Measurements from ENCODE around the gene SCN8A. TPM values are rescaled to one million over a fixed set of nuclear protein-coding genes. Genes with fewer than 3 reads are reported as not detected.
"Not testable (repeated sequence)": the region's sequence is repeated elsewhere in the genome, so short reads cannot be mapped to it uniquely, and the experiment has no call there.

The SCN8A gene
- total and polyA plus RNA-seq, 4 donors, result 11.4 to 80.2 (median 19.2) TPM

DNA sequence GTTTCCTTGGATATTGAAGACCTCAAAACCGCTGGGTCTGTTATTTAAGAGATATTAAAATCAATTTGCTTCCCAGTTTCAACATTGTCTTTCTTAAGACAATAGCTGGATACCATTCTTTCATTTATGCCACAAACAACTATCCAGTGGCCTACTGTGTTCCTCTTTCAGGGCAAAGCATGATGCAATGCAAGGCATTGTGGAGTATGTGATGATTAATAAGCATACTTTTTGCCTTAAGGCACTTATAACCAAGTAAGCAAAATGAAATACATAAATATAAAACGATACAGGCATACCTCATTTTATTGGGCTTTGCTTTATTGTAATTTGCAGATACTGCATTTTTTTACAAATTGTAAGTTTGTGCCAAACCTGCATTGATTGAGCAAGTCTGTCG is 45.5 kb downstream of the SCN8A start:
- no CpG with 5 or more reads among the region's 3 CpGs for WGBS (ENCODE audit: insufficient coverage)
- H3K36me3 ChIP-seq (ENCODE audit: control insufficient read depth, insufficient read depth, low read length), result no peaks in the 10 kb centered on the region
- no peaks in the 10 kb centered on the region for H3K27me3 ChIP-seq (ENCODE audit: control insufficient read depth, insufficient read depth, low read length)
- no peaks in the 10 kb centered on the region for H3K4me1 ChIP-seq (ENCODE audit: control insufficient read depth, insufficient read depth, low read length)
- no peak overlapping the region for H3K27ac ChIP-seq (ENCODE audit: low read depth, low read length)
- H3K9me3 ChIP-seq (ENCODE audit: control insufficient read depth, insufficient read depth, low read length), result peaks cover 4% of the 10 kb centered on the region
- DNase-seq (ENCODE audit: low read depth in 4 of 6, low spot score in 6 of 6), result no peak
- no peak overlapping the region for H3K4me3 ChIP-seq (ENCODE audit: low read depth, low read length)

DNA sequence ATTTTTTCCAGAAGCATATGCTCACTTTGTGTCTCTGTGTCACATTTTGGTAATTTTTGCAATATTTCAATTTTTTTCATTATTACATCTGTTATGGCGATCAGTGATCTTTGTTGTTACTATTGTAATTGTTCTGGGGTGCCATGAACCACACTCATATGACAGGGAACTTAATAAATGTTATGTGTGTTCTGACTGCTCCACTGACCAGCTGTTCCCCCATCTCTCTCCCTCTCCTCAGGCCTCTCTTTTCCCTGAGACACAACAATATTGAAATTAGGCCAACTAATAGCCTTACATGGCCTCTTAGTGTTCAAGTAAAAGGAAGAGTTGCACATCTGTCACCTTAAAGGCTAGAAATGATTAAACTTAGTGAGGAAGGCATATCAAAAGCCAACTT is 46.0 kb downstream of the SCN8A start:
- no peaks in the 10 kb centered on the region for H3K27me3 ChIP-seq (ENCODE audit: control insufficient read depth, insufficient read depth, low read length)
- DNase-seq (ENCODE audit: low read depth in 4 of 6, low spot score in 6 of 6), result no peak
- peaks cover 4% of the 10 kb centered on the region for H3K9me3 ChIP-seq (ENCODE audit: control insufficient read depth, insufficient read depth, low read length)
- no peaks in the 10 kb centered on the region for H3K4me1 ChIP-seq (ENCODE audit: control insufficient read depth, insufficient read depth, low read length)
- H3K27ac ChIP-seq (ENCODE audit: low read depth, low read length), result no peak overlapping the region
- H3K4me3 ChIP-seq (ENCODE audit: low read depth, low read length), result no peak overlapping the region
- no CpG with 5 or more reads among the region's 1 CpG for WGBS (ENCODE audit: insufficient coverage)
- no peaks in the 10 kb centered on the region for H3K36me3 ChIP-seq (ENCODE audit: control insufficient read depth, insufficient read depth, low read length)

DNA sequence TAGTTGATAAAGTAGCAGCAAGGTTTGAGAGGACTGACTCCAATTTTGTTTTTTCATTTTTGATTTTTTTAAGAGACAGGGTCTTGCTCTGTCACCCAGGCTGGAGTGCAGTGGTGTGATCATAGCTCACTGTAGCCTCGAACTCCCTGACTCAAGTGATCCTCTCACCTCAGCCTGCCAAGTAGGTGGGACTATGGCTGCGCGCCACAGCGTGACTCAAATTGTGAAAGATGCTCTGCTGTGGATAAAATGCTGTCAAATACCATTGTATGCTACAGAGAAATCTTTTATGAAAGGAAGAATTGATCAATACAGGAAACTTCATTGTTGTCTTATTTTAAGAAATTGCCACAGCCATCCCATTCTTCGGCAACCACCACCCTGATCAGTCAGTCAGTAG is 48.3 kb downstream of the SCN8A start:
- DNase-seq (ENCODE audit: low read depth in 4 of 6, low spot score in 6 of 6), result no peak
- H3K9me3 ChIP-seq (ENCODE audit: control insufficient read depth, insufficient read depth, low read length), result peaks cover 4% of the 10 kb centered on the region
- no peaks in the 10 kb centered on the region for H3K36me3 ChIP-seq (ENCODE audit: control insufficient read depth, insufficient read depth, low read length)
- WGBS (ENCODE audit: insufficient coverage), result 100% methylated on average over 1 of the region's 5 CpGs
- no peaks in the 10 kb centered on the region for H3K4me1 ChIP-seq (ENCODE audit: control insufficient read depth, insufficient read depth, low read length)
- no peak overlapping the region for H3K4me3 ChIP-seq (ENCODE audit: low read depth, low read length)
- no peaks in the 10 kb centered on the region for H3K27me3 ChIP-seq (ENCODE audit: control insufficient read depth, insufficient read depth, low read length)
- H3K27ac ChIP-seq (ENCODE audit: low read depth, low read length), result no peak overlapping the region

DNA sequence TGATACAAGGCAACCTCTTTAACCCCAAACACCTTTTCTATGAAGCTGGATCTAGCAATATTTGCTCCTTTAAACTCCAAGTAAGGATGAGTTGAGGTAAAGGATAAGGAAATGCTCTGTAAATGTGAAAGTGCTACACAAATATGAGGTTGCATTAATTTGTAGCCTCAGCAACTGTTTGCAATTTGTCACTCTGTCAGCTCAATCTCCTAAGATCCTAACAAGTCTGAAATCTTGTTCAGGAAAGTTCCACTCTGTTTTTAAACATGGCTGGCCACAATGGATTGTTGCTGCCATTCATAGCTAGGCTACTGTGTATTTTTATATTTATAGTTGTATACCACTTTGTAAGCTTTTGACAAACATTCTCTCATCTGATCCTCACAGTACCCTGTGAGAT is 51.3 kb downstream of the SCN8A start:
- Histone ChIP-seq H3K4me3 (ENCODE audit: low read depth, low read length) (no peak overlapping the region), H3K27ac (ENCODE audit: low read depth, low read length) (no peak overlapping the region), H3K36me3 (ENCODE audit: control insufficient read depth, insufficient read depth, low read length) (no peaks in the 10 kb centered on the region), H3K27me3 (ENCODE audit: control insufficient read depth, insufficient read depth, low read length) (no peaks in the 10 kb centered on the region), H3K4me1 (ENCODE audit: control insufficient read depth, insufficient read depth, low read length) (no peaks in the 10 kb centered on the region), H3K9me3 (ENCODE audit: control insufficient read depth, insufficient read depth, low read length) (peaks cover 2% of the 10 kb centered on the region)
- DNase-seq (ENCODE audit: low read depth in 4 of 6, low spot score in 6 of 6), result no peak

DNA sequence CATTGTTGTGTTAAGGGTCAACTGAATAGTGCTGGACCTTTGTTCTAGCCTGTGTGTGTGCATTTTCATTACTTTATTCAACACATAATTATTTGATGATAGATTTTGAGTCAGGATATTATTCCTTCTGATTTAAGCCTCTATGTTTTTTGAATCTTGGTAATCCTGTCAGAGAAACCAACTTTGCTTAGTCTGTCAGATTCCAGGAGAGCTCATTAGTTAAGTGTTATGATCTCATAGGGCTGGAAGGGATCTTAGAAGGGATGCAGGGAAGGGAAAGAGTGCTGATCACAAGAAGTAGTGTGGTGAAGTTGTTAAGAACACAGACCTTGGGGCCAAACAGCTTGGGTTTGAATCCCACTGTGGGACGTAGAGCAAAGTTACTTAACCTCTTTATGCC is 52.9 kb downstream of the SCN8A start:
- Histone ChIP-seq H3K4me3 (ENCODE audit: low read depth, low read length) (no peak overlapping the region), H3K27me3 (ENCODE audit: control insufficient read depth, insufficient read depth, low read length) (no peaks in the 10 kb centered on the region)
- WGBS (ENCODE audit: insufficient coverage), result no CpG with 5 or more reads among the region's 1 CpG

DNA sequence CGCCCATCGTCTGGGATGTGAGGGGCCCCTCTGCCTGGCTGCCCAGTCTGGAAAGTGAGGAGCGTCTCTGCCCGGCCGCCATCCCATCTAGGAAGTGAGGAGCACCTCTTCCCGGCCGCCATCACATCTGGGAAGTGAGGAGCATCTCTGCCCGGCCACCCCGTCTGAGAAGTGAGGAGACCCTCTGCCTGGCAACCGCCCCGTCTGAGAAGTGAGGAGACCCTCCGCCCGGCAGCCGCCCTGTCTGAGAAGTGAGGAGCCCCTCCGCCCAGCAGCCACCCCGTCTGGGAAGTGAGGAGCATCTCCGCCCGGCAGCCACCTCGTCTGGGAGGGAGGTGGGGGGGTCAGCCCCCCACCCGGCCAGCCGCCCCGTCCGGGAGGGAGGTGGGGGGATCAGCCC is 53.7 kb downstream of the SCN8A start:
- not testable (repeated sequence) for H3K9me3 ChIP-seq (ENCODE audit: control insufficient read depth, insufficient read depth, low read length); H3K27me3 ChIP-seq (ENCODE audit: control insufficient read depth, insufficient read depth, low read length); H3K4me3 ChIP-seq (ENCODE audit: low read depth, low read length); H3K27ac ChIP-seq (ENCODE audit: low read depth, low read length); H3K36me3 ChIP-seq (ENCODE audit: control insufficient read depth, insufficient read depth, low read length); DNase-seq (ENCODE audit: low read depth in 4 of 6, low spot score in 6 of 6); H3K4me1 ChIP-seq (ENCODE audit: control insufficient read depth, insufficient read depth, low read length)
- WGBS (ENCODE audit: insufficient coverage), result 100% methylated on average over 8 of the region's 23 CpGs

More for the DNA sequence above, 52.9 kb downstream of the SCN8A start:
- no peak for DNase-seq (ENCODE audit: low read depth in 4 of 6, low spot score in 6 of 6)
- no peak overlapping the region for H3K27ac ChIP-seq (ENCODE audit: low read depth, low read length)
- H3K36me3 ChIP-seq (ENCODE audit: control insufficient read depth, insufficient read depth, low read length), result no peaks in the 10 kb centered on the region
- no peaks in the 10 kb centered on the region for H3K4me1 ChIP-seq (ENCODE audit: control insufficient read depth, insufficient read depth, low read length)
- no peaks in the 10 kb centered on the region for H3K9me3 ChIP-seq (ENCODE audit: control insufficient read depth, insufficient read depth, low read length)

DNA sequence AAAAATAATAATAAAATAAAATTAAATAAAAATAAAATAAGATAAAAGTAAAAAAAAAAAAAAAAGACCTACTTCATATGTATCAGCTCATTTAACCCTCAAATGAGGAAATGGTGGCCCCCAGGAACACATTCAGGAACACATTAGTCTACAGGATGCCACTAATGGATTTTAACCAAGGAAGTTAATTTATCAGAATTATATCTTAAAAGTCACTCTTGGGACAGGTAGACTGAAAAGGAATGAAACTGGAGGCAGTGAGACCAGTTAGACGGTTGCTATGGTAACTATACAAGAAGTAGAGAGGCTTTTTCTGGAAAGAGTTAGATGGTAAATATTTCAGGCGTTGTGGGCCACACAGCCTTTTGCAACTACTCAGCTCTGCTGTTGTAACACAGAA is 54.9 kb downstream of the SCN8A start:
- DNase-seq (ENCODE audit: low read depth in 4 of 6, low spot score in 6 of 6), result peak in 2 of 6 donors; percentile 4 to 82
- no CpG with 5 or more reads among the region's 2 CpGs for WGBS (ENCODE audit: insufficient coverage)
- Histone ChIP-seq H3K27ac (ENCODE audit: low read depth, low read length) (no peak overlapping the region), H3K9me3 (ENCODE audit: control insufficient read depth, insufficient read depth, low read length) (no peaks in the 10 kb centered on the region), H3K27me3 (ENCODE audit: control insufficient read depth, insufficient read depth, low read length) (no peaks in the 10 kb centered on the region), H3K36me3 (ENCODE audit: control insufficient read depth, insufficient read depth, low read length) (no peaks in the 10 kb centered on the region), H3K4me1 (ENCODE audit: control insufficient read depth, insufficient read depth, low read length) (no peaks in the 10 kb centered on the region), H3K4me3 (ENCODE audit: low read depth, low read length) (no peak overlapping the region)

DNA sequence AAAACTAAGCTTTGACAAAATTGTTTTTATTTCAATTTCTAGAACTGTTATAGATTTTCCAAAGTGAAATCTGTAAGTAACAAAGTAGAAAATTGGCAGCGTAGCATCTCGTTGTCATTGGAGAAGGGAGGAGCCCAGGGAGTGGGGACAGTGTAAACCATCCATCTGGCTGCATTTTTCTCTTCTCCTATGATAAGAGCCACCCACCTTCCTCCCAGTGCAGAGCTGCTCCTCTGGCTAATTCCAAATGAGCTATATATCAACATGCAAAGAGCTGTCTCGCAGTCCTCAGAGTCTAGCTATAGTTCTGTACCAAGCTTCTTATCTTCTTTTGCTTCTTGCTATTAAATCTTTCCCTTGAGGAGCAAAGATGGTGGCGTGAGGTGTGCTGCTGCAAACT is 56.6 kb downstream of the SCN8A start:
- Histone ChIP-seq H3K27me3 (ENCODE audit: control insufficient read depth, insufficient read depth, low read length) (no peaks in the 10 kb centered on the region), H3K4me3 (ENCODE audit: low read depth, low read length) (no peak overlapping the region), H3K36me3 (ENCODE audit: control insufficient read depth, insufficient read depth, low read length) (no peaks in the 10 kb centered on the region), H3K4me1 (ENCODE audit: control insufficient read depth, insufficient read depth, low read length) (no peaks in the 10 kb centered on the region), H3K9me3 (ENCODE audit: control insufficient read depth, insufficient read depth, low read length) (no peaks in the 10 kb centered on the region), H3K27ac (ENCODE audit: low read depth, low read length) (no peak overlapping the region)
- WGBS (ENCODE audit: insufficient coverage), result 95% methylated on average over 3 of the region's 4 CpGs
- no peak for DNase-seq (ENCODE audit: low read depth in 4 of 6, low spot score in 6 of 6)

DNA sequence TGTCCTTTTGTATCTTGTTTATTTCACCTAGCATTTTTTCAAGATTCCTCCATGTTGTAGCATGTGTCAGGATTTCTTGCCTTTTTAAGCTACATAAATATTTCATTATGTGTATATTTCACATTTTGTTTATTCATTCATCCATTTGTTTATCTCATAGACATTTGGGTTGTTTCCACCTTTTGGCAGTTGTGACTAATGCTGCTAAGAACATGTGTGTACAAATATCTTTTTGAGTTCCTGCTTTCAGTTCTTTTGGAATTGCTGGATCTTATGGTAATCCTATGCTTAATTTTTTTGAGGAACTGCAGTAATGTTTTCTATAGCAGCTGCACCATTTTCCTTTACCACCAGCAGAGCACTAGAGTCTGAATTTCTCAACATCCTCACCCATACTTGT is 62.4 kb downstream of the SCN8A start:
- H3K9me3 ChIP-seq (ENCODE audit: control insufficient read depth, insufficient read depth, low read length), result peaks cover 2% of the 10 kb centered on the region
- H3K4me3 ChIP-seq (ENCODE audit: low read depth, low read length), result no peak overlapping the region
- DNase-seq (ENCODE audit: low read depth in 4 of 6, low spot score in 6 of 6), result no peak
- H3K27ac ChIP-seq (ENCODE audit: low read depth, low read length), result no peak overlapping the region
- no peaks in the 10 kb centered on the region for H3K4me1 ChIP-seq (ENCODE audit: control insufficient read depth, insufficient read depth, low read length)
- H3K36me3 ChIP-seq (ENCODE audit: control insufficient read depth, insufficient read depth, low read length), result no peaks in the 10 kb centered on the region
- no peaks in the 10 kb centered on the region for H3K27me3 ChIP-seq (ENCODE audit: control insufficient read depth, insufficient read depth, low read length)

DNA sequence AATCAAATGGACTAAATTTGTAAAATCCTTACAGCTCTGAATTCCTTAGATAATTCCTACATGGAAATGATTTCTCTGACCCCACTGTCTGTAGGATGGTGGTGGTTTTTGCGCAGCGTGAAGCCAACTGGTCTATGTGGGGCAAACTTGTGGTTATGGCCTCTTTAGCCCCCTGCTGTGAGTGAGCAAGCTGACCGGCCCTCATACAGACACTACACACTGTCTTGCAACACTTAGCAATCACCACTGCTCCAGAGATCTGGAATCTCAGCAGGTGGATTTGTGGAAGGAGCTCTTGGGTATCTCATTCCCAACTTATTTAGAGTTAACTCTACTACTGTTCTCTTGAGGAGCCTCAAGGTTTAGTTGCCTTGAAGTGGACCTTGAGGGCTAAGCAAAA is 70.2 kb downstream of the SCN8A start:
- H3K27ac ChIP-seq (ENCODE audit: low read depth, low read length), result no peak overlapping the region

More for the DNA sequence above, 70.2 kb downstream of the SCN8A start:
- Histone ChIP-seq H3K4me1 (ENCODE audit: control insufficient read depth, insufficient read depth, low read length) (no peaks in the 10 kb centered on the region), H3K36me3 (ENCODE audit: control insufficient read depth, insufficient read depth, low read length) (peaks cover 4% of the 10 kb centered on the region), H3K27me3 (ENCODE audit: control insufficient read depth, insufficient read depth, low read length) (no peaks in the 10 kb centered on the region), H3K9me3 (ENCODE audit: control insufficient read depth, insufficient read depth, low read length) (peaks cover 2% of the 10 kb centered on the region), H3K4me3 (ENCODE audit: low read depth, low read length) (no peak overlapping the region)
- no peak for DNase-seq (ENCODE audit: low read depth in 4 of 6, low spot score in 6 of 6)
- WGBS (ENCODE audit: insufficient coverage), result no CpG with 5 or more reads among the region's 3 CpGs

All from spinal cord (tissue), 10 donors.